Activated CD4-positive, CD25-positive, alpha-beta regulatory T cell treated with anti-CD3 and anti-CD28 coated beads, Interleukin-2, amount 50 U/mL, for 16 hours (primary cell): Measurements from ENCODE around the gene IFRD1.

ENCODE experiments used
- DNase-seq: peaks from one replicate; pipeline ENCODE4 v3.0.0-alpha.2; 2020; ENCODE audit warnings: low read depth, low spot score

IFRD1 gene

GRCh38 chr7:112449902-112450806 is at the start of gene IFRD1:
Gene IFRD1 (plus strand): TSS chr7:112450460. CDS start chr7:112450689, 229 bp downstream.
- DNase-seq = peak; percentile 95

GRCh38 chr7:112404321-112404720 is 45.9 kb upstream of the IFRD1 start:
- no peak for DNase-seq

GRCh38 chr7:112405286-112405685 is 45.0 kb upstream of the IFRD1 start:
- no peak for DNase-seq

GRCh38 chr7:112407261-112407660 is 43.0 kb upstream of the IFRD1 start:
- DNase-seq = no peak

- DNase-seq = no peak
Measured at GRCh38 chr7:112410092-112410491, 40.2 kb upstream of the IFRD1 start.

GRCh38 chr7:112411186-112411795 is 39.0 kb upstream of the IFRD1 start:
- DNase-seq = no peak

- DNase-seq = no peak
Measured at GRCh38 chr7:112414855-112415490, 35.3 kb upstream of the IFRD1 start.

GRCh38 chr7:112416127-112416526 is 34.1 kb upstream of the IFRD1 start:
- DNase-seq = no peak

GRCh38 chr7:112419543-112420130 is 30.6 kb upstream of the IFRD1 start:
- no peak for DNase-seq

- no peak for DNase-seq
Measured at GRCh38 chr7:112420236-112420861, 29.9 kb upstream of the IFRD1 start.

GRCh38 chr7:112421666-112422486 is 28.4 kb upstream of the IFRD1 start:
- DNase-seq = no peak

GRCh38 chr7:112422842-112423496 is 27.3 kb upstream of the IFRD1 start:
- no peak for DNase-seq

- DNase-seq = no peak
Measured at GRCh38 chr7:112423987-112424386, 26.3 kb upstream of the IFRD1 start.

- DNase-seq = no peak
Measured at GRCh38 chr7:112427984-112428383, 22.3 kb upstream of the IFRD1 start.

- DNase-seq = no peak
Measured at GRCh38 chr7:112428715-112429114, 21.5 kb upstream of the IFRD1 start.

GRCh38 chr7:112430649-112431048 is 19.6 kb upstream of the IFRD1 start:
- DNase-seq = no peak

- no peak for DNase-seq
Measured at GRCh38 chr7:112431803-112432202, 18.5 kb upstream of the IFRD1 start.

GRCh38 chr7:112433289-112433688 is 17.0 kb upstream of the IFRD1 start:
- DNase-seq = no peak

- no peak for DNase-seq
Measured at GRCh38 chr7:112437072-112437471, 13.2 kb upstream of the IFRD1 start.

GRCh38 chr7:112439476-112439875 is 10.8 kb upstream of the IFRD1 start:
- DNase-seq = no peak
